ENCODE data around the gene CFAP20DC. TPM values are rescaled to one million over a fixed set of nuclear protein-coding genes. Genes with fewer than 3 reads are reported as not detected.

CFAP20DC gene
- total RNA-seq, 1 donor from 2014 or later, result 8.2 TPM

DNA sequence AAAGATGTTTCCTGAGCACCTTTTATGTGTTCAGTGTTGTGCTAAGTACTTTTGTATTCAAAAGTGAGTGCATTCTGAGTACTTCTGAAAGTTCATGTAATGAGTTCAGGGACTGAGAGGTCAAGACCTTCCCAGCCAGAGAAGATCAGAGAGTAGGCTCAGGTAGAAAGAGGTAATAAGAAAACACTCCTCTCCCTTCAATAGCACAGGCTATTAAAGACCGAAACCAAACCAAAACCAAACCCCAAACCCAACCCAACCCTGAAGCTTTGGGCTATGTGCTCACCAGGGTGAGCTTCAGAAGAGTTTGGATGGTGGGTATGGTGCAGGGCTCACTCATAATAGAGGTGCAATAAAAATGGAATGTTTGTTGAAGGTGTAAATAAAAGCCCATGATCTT is 306.5 kb downstream of the CFAP20DC start:
- Histone ChIP-seq H3K4me3 (ENCODE audit: low read depth, low read length) (no peak overlapping the region), H3K27me3 (ENCODE audit: control insufficient read depth, insufficient read depth, low read length) (no peaks in the 10 kb centered on the region), H3K36me3 (ENCODE audit: control insufficient read depth, insufficient read depth, low read length) (no peaks in the 10 kb centered on the region)
- no peak for DNase-seq (ENCODE audit: low read depth)
- TF ChIP-seq, protein P1, sequence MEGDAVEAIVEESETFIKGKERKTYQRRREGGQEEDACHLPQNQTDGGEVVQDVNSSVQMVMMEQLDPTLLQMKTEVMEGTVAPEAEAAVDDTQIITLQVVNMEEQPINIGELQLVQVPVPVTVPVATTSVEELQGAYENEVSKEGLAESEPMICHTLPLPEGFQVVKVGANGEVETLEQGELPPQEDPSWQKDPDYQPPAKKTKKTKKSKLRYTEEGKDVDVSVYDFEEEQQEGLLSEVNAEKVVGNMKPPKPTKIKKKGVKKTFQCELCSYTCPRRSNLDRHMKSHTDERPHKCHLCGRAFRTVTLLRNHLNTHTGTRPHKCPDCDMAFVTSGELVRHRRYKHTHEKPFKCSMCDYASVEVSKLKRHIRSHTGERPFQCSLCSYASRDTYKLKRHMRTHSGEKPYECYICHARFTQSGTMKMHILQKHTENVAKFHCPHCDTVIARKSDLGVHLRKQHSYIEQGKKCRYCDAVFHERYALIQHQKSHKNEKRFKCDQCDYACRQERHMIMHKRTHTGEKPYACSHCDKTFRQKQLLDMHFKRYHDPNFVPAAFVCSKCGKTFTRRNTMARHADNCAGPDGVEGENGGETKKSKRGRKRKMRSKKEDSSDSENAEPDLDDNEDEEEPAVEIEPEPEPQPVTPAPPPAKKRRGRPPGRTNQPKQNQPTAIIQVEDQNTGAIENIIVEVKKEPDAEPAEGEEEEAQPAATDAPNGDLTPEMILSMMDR (IDR thresholded peaks at IDR 0.05; ENCODE audit: insufficient read depth, low read length, poor library complexity, severe bottlenecking), result no peak

DNA sequence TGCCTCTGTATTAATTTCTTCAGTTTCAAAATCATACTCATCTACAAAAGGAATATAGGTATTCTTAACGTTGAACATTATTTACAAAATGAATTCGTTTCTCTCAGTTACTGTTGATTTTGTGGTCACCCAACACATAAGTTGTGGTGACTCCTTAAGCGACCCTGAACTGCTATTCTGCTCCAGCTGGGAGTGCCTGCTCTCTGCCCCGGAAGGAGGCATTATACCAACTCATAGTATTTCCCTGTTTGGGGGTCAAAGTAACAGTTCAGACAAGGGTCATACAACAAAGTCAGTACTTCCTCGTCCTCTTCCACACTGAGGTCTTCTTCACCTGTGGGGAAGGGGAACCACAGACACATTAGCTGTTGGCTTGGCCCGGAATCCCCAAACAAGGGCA is 307.6 kb downstream of the CFAP20DC start:
- no peak for DNase-seq (ENCODE audit: low read depth)
- Histone ChIP-seq H3K4me3 (ENCODE audit: low read depth, low read length) (no peak overlapping the region), H3K36me3 (ENCODE audit: control insufficient read depth, insufficient read depth, low read length) (no peaks in the 10 kb centered on the region), H3K27me3 (ENCODE audit: control insufficient read depth, insufficient read depth, low read length) (no peaks in the 10 kb centered on the region)
- TF ChIP-seq, protein P1 (IDR thresholded peaks at IDR 0.05; ENCODE audit: insufficient read depth, low read length, poor library complexity, severe bottlenecking), result no peak

DNA sequence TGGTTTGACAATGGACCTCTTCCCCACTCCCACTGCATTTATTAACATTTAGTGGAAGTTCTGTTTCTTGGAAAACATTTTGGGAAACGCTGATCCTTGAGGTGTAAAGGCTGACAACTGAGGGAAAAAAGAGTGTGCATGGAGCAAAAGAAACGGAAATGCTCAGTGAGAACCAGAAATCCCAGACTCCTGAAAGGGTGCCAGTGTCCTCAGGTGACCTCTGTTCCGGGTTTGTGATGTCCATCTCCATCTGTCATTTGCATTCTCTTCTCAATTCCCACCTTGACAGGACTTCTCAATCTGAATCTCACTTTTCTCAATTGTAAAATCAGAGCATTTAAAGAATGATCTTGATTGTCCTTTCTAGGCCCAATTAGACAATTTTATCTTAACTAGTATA is 312.2 kb downstream of the CFAP20DC start:
- Histone ChIP-seq H3K27me3 (ENCODE audit: control insufficient read depth, insufficient read depth, low read length) (no peaks in the 10 kb centered on the region), H3K36me3 (ENCODE audit: control insufficient read depth, insufficient read depth, low read length) (no peaks in the 10 kb centered on the region), H3K4me3 (ENCODE audit: low read depth, low read length) (no peak overlapping the region)
- DNase-seq (ENCODE audit: low read depth), result no peak
- TF ChIP-seq, protein P1 (IDR thresholded peaks at IDR 0.05; ENCODE audit: insufficient read depth, low read length, poor library complexity, severe bottlenecking), result no peak

DNA sequence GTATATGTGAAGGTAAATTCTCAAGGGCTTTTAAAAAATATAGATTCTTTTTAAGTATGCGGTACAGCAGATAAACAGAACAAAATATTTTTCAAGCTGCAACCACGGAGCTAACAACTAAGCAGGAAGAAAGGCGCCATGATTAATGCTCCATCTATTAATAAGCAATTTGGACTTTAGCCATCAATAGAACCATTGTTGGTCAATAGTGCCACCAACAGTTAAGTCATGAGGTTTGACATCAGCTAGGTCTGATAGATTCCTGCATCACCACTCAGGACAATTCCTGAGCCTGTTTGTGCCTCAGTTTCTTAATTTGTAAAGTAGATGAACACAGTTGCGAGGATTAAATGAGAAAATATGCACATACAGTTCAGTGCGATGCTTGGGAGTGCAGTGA is 318.2 kb downstream of the CFAP20DC start:
- TF ChIP-seq, protein P1 (IDR thresholded peaks at IDR 0.05; ENCODE audit: insufficient read depth, low read length, poor library complexity, severe bottlenecking), result no peak
- Histone ChIP-seq H3K27me3 (ENCODE audit: control insufficient read depth, insufficient read depth, low read length) (no peaks in the 10 kb centered on the region), H3K4me3 (ENCODE audit: low read depth, low read length) (no peak overlapping the region), H3K36me3 (ENCODE audit: control insufficient read depth, insufficient read depth, low read length) (no peaks in the 10 kb centered on the region)
- no peak for DNase-seq (ENCODE audit: low read depth)

DNA sequence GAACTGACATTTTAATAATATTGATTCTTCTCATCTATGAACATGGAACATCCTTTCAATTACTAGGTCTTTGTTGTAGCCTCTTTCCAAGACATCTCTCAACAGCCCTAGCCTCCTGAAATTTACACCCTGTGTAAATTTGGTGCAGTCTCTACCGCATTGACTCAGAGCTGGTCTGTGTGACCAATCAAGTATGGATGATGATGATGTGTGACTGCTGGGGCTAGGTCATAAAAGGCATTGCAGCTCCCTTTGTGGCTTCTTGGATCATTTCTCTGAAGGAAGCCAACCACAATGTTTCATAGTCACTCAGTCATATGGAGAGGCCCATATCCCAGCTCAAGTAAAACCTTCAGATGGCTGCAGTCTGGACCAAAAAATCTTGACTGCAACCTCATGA is 321.1 kb downstream of the CFAP20DC start:
- H3K36me3 ChIP-seq (ENCODE audit: control insufficient read depth, insufficient read depth, low read length), result no peaks in the 10 kb centered on the region
- H3K27me3 ChIP-seq (ENCODE audit: control insufficient read depth, insufficient read depth, low read length), result no peaks in the 10 kb centered on the region
- TF ChIP-seq, protein P1 (IDR thresholded peaks at IDR 0.05; ENCODE audit: insufficient read depth, low read length, poor library complexity, severe bottlenecking), result no peak
- DNase-seq (ENCODE audit: low read depth), result no peak
- H3K4me3 ChIP-seq (ENCODE audit: low read depth, low read length), result no peak overlapping the region

DNA sequence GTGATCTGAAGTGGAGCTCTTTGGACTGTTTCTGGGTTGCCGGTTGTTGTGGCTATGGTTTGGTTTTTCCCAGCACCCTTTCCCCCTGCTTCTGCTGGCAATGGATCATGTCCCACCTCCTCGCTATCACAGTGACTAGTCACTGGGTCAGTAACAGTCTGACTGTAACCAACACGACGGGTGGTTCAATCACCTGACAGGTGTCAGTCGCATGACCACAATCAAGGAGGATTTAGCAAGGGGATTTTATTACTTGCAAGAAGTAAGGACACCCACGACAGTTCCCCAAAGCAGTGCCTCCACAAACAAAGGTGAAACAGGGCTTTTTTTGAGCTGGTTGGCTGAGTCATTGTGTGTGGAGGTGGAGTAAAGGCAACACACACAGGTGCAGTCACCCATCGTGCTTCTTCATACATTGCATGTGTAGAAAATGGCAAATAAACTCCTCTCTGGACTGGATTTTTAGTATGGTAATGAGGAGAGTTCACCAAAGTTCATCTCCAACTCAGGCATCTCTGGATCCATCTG is 324.4 kb downstream of the CFAP20DC start:
- no peak overlapping the region for H3K4me3 ChIP-seq (ENCODE audit: low read depth, low read length)
- TF ChIP-seq, protein P1 (IDR thresholded peaks at IDR 0.05; ENCODE audit: insufficient read depth, low read length, poor library complexity, severe bottlenecking), result no peak
- DNase-seq (ENCODE audit: low read depth), result no peak
- no peaks in the 10 kb centered on the region for H3K27me3 ChIP-seq (ENCODE audit: control insufficient read depth, insufficient read depth, low read length)
- H3K36me3 ChIP-seq (ENCODE audit: control insufficient read depth, insufficient read depth, low read length), result no peaks in the 10 kb centered on the region
